ENCODE measurements around the gene NEBL.
A peak's percentile ranks its signal among the peaks of the same experiment; 100 is the strongest.

NEBL gene

DNA sequence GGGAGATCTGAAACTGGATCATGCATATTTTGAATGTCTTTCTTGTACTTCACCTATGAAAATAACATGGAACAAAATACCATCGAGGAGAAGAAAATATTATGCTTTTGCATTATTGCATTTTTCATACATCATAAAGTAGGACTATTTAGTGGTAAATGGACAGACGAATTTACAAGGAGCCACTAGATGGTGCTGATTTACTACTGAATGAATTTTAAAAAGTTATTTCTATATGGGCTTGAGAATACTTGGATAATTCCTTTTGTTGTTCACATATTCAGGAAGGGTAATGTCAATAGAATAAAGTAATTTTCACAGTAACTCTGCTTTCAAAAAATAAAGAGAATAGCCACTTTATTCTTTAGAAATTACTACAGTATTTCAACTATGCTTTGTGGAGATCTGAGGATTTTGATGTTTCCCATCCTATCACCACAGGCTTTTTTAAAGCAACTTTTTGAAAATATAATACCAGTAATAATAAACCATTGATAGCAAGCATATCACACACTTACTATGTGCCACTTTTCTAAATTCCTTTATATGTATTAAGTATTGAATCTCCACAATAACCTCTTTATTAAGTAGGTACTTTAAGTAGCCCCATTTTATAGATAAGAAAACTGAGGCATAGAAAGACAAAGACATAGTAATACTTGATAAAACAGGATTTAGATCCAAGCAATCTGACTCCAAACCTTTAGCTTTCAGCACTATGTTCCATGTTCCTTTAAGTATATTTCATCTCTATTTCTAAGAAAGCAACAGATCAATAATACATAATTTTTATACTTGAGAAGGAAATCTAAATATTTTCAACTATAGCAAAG is 38.6 kb downstream of the NEBL start:
- no peak overlapping the region for H3K4me3 ChIP-seq
- TF ChIP-seq EZH2 (IDR thresholded peaks at IDR 0.05) (no peak), FOXP2 (optimal IDR thresholded peaks at IDR 0.05; ENCODE audit: control extremely low read depth, extremely low read length, insufficient read depth) (no peak), POLR2AphosphoS5 (IDR thresholded peaks at IDR 0.05; ENCODE audit: borderline replicate concordance, low read depth, low read length) (no peak)
- H3K36me3 ChIP-seq (ENCODE audit: insufficient read depth, low read length) = no peaks in the 10 kb centered on the region
- no peak overlapping the region for H3K9ac ChIP-seq (ENCODE audit: insufficient read length)
- no peaks in the 10 kb centered on the region for H3K9me3 ChIP-seq (ENCODE audit: low read depth, low read length)
- DNase-seq (ENCODE audit: low read depth, low spot score) = peak; percentile 16
- no peak overlapping the region for H3K27ac ChIP-seq

DNA sequence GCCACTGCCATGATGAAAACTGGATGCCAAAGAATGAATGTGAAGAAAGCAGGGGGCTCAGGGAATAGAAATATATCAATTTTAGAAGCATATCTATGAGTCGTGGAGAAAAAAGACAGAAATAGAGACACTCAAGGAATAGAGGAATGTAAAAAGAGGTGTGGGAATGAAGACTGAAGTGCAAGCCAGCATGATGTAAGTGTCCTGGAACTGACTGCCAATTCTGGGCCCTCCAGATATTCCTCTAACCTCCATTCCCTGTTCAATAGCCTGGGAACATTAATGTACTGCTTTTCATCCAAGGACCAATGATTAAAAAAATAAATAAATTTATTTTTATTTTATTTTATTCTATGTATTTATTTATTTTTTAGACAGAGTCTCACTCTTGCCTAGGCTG is 40.6 kb downstream of the NEBL start:
- TF ChIP-seq EZH2 (IDR thresholded peaks at IDR 0.05) (no peak), FOXP2 (optimal IDR thresholded peaks at IDR 0.05; ENCODE audit: control extremely low read depth, extremely low read length, insufficient read depth) (no peak), POLR2AphosphoS5 (IDR thresholded peaks at IDR 0.05; ENCODE audit: borderline replicate concordance, low read depth, low read length) (no peak)

DNA sequence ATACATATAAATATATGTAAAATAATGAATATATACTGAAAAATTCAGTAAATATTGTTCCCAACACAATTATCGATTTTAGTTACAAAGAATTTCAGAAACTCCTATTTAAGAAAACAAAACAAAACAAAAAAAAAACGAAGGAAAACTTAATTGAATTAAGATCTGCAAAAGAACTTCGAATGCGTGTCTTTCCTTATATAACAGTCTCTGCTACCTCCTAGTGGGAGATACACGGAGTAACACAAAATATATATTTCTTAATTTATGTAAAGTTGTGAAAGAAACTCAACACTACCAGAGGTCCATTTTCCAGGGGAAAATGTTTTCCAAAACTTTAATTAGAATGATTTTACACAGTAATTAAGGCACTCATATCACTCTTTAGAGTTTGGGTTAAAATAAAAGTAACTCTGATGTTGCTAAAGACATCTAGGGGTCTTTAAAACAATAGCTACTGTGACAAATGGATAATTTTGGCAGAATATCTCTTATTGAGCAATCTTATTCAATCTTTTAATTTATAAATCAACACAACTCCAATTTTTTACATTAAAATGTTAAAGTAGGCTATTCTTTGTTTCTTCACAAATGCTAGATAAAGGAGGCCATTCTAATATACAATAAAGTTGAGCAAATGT is 41.6 kb downstream of the NEBL start:
- Histone ChIP-seq H3K36me3 (ENCODE audit: insufficient read depth, low read length) (no peaks in the 10 kb centered on the region), H3K9ac (ENCODE audit: insufficient read length) (no peak overlapping the region), H3K4me3 (no peak overlapping the region), H3K27ac (no peak overlapping the region), H3K9me3 (ENCODE audit: low read depth, low read length) (no peaks in the 10 kb centered on the region)
- peak; percentile 24 for DNase-seq (ENCODE audit: low read depth, low spot score)
- no peak for TF ChIP-seq EZH2 (IDR thresholded peaks at IDR 0.05)
- no peak for TF ChIP-seq POLR2AphosphoS5 (IDR thresholded peaks at IDR 0.05; ENCODE audit: borderline replicate concordance, low read depth, low read length)
- TF ChIP-seq FOXP2 (optimal IDR thresholded peaks at IDR 0.05; ENCODE audit: control extremely low read depth, extremely low read length, insufficient read depth) = no peak

More for the DNA sequence above, 40.6 kb downstream of the NEBL start:
- no peaks in the 10 kb centered on the region for H3K36me3 ChIP-seq (ENCODE audit: insufficient read depth, low read length)
- no peak for DNase-seq (ENCODE audit: low read depth, low spot score)
- no peak overlapping the region for H3K9ac ChIP-seq (ENCODE audit: insufficient read length)
- no peak overlapping the region for H3K4me3 ChIP-seq
- H3K27ac ChIP-seq = no peak overlapping the region
- H3K9me3 ChIP-seq (ENCODE audit: low read depth, low read length) = no peaks in the 10 kb centered on the region

DNA sequence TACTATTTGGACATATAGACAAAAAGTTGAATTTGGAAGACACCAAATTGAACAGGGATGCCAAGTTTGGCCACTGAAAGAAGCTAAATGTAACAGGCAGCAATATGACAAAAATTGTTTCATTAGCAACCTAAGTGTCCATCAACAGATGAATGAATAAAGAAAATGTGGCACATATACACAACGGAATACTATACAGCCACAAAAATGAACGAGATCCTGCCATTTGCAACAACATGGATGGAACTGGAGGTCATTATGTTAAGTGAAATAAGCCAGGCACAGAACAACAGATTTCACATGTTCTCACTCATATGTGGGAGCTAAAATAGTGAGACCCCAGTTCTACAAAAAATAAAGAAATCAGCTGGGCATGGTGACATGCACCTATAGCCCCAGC is 43.8 kb downstream of the NEBL start:
- H3K27ac ChIP-seq = no peak overlapping the region
- no peaks in the 10 kb centered on the region for H3K9me3 ChIP-seq (ENCODE audit: low read depth, low read length)
- no peak overlapping the region for H3K9ac ChIP-seq (ENCODE audit: insufficient read length)
- H3K4me3 ChIP-seq = no peak overlapping the region
- TF ChIP-seq POLR2AphosphoS5 (IDR thresholded peaks at IDR 0.05; ENCODE audit: borderline replicate concordance, low read depth, low read length) (no peak), EZH2 (IDR thresholded peaks at IDR 0.05) (no peak), FOXP2 (optimal IDR thresholded peaks at IDR 0.05; ENCODE audit: control extremely low read depth, extremely low read length, insufficient read depth) (no peak)
- H3K36me3 ChIP-seq (ENCODE audit: insufficient read depth, low read length) = no peaks in the 10 kb centered on the region
- DNase-seq (ENCODE audit: low read depth, low spot score) = no peak

DNA sequence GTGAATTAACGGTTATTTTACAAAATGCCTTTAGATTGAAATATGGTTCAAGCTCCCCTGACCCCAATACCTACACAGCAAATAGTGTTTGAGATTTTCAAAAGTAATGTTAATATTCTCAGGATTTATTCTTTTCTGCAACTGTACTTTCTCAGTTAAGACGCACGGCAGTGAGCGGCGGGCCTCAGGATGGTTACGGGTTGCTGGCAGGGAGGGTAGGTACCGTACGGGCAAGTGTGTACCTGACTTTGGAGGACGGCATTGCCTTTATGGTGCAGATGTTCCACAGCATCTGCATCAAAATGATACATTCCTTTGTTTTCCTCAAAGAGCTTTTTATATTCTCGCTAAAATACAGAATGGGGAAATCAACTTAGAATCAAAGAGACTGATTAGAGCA is 44.8 kb downstream of the NEBL start:
- Histone ChIP-seq H3K36me3 (ENCODE audit: insufficient read depth, low read length) (no peaks in the 10 kb centered on the region), H3K27ac (no peak overlapping the region), H3K9me3 (ENCODE audit: low read depth, low read length) (no peaks in the 10 kb centered on the region), H3K4me3 (no peak overlapping the region), H3K9ac (ENCODE audit: insufficient read length) (no peak overlapping the region)
- DNase-seq (ENCODE audit: low read depth, low spot score) = no peak
- no peak for TF ChIP-seq FOXP2 (optimal IDR thresholded peaks at IDR 0.05; ENCODE audit: control extremely low read depth, extremely low read length, insufficient read depth)
- TF ChIP-seq EZH2 (IDR thresholded peaks at IDR 0.05) = no peak
- no peak for TF ChIP-seq POLR2AphosphoS5 (IDR thresholded peaks at IDR 0.05; ENCODE audit: borderline replicate concordance, low read depth, low read length)

DNA sequence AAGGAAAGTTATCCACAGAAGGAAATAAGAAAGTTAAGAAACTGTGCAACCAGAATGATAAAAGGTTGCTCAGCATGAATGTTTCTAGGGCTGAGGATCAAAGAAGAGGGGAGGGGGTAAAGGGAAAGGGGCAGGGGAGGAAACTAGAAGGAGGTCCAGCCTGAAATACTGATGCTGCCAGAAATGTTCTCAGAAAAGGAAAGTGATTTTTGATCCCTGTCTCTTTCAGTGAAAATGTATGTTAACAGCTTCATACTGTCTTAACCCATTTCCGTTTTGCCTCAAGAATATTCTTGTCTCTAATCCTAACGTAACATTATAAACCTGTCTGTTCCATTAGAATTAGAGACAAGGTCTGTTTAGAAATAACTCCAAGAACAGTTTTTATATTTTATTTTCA is 49.6 kb downstream of the NEBL start:
- H3K27ac ChIP-seq = no peak overlapping the region
- no peaks in the 10 kb centered on the region for H3K36me3 ChIP-seq (ENCODE audit: insufficient read depth, low read length)
- H3K9me3 ChIP-seq (ENCODE audit: low read depth, low read length) = no peaks in the 10 kb centered on the region
- H3K4me3 ChIP-seq = no peak overlapping the region
- no peak for DNase-seq (ENCODE audit: low read depth, low spot score)
- no peak for TF ChIP-seq EZH2 (IDR thresholded peaks at IDR 0.05)
- H3K9ac ChIP-seq (ENCODE audit: insufficient read length) = no peak overlapping the region

DNA sequence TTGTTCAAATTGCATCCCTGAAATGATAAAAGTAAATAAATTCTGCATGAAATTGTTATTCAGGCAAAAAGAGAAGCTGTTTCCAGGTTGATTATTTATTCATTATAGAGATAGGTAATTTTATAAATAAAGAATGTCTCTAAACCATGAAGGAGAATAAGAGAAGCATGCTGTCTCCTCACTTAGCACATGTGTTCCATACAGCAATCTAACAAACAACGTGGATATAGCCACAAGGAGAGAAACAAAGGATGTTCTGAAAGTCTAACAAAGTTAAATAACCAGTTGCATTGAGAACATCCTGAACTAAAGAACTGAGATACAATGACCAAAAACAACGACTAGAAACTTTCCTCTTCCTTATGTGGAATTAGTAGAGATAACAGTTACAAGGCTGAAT is 50.8 kb downstream of the NEBL start:
- no peaks in the 10 kb centered on the region for H3K9me3 ChIP-seq (ENCODE audit: low read depth, low read length)
- no peak for TF ChIP-seq FOXP2 (optimal IDR thresholded peaks at IDR 0.05; ENCODE audit: control extremely low read depth, extremely low read length, insufficient read depth)
- no peak overlapping the region for H3K4me3 ChIP-seq
- no peak overlapping the region for H3K9ac ChIP-seq (ENCODE audit: insufficient read length)
- DNase-seq (ENCODE audit: low read depth, low spot score) = no peak
- H3K27ac ChIP-seq = no peak overlapping the region
- no peaks in the 10 kb centered on the region for H3K36me3 ChIP-seq (ENCODE audit: insufficient read depth, low read length)

DNA sequence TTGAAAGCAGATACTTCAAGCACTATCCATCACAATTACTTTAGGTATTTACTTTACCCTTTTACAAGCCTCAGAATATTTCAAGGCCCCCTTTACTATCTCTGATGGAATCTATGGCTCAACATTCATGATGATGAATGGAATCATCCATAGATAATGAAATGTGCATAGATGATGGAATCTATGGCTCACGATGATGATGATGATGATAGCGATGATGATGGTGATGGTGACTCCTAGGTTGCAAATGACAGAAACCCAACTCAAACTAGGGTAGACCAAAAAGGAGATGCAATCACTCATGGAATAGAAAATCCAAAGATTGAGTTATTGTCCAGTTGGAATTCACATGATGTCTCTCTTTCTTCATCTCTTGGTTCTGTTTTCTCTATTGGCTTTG is 55.7 kb downstream of the NEBL start:
- H3K9ac ChIP-seq (ENCODE audit: insufficient read length) = no peak overlapping the region
- no peak for DNase-seq (ENCODE audit: low read depth, low spot score)
- no peaks in the 10 kb centered on the region for H3K36me3 ChIP-seq (ENCODE audit: insufficient read depth, low read length)
- no peak overlapping the region for H3K27ac ChIP-seq
- no peaks in the 10 kb centered on the region for H3K9me3 ChIP-seq (ENCODE audit: low read depth, low read length)
- TF ChIP-seq POLR2AphosphoS5 (IDR thresholded peaks at IDR 0.05; ENCODE audit: borderline replicate concordance, low read depth, low read length) (no peak), EZH2 (IDR thresholded peaks at IDR 0.05) (no peak)
- H3K4me3 ChIP-seq = no peak overlapping the region

DNA sequence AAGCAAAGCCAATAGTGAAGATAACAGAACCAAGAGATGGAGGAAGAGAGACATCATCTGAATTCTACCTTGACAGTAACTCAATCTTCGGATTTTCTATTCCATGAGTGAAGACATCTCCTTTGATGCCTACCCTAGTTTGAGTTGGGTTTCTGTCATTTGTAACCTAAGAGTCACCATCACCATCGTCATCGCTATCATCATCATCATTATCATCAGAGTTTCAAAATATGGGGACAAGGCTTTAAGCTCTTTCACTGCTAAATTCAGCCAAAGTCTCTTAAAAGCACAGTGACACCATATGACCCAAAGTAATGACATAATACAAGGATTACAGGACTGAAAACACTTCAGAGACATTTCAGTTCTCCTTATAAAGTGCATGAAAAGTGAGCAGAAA is 57.2 kb downstream of the NEBL start:
- DNase-seq (ENCODE audit: low read depth, low spot score) = no peak
- Histone ChIP-seq H3K36me3 (ENCODE audit: insufficient read depth, low read length) (no peaks in the 10 kb centered on the region), H3K9ac (ENCODE audit: insufficient read length) (no peak overlapping the region), H3K4me3 (no peak overlapping the region), H3K9me3 (ENCODE audit: low read depth, low read length) (no peaks in the 10 kb centered on the region), H3K27ac (no peak overlapping the region)
- TF ChIP-seq FOXP2 (optimal IDR thresholded peaks at IDR 0.05; ENCODE audit: control extremely low read depth, extremely low read length, insufficient read depth) = no peak
- TF ChIP-seq POLR2AphosphoS5 (IDR thresholded peaks at IDR 0.05; ENCODE audit: borderline replicate concordance, low read depth, low read length) = no peak
- TF ChIP-seq EZH2 (IDR thresholded peaks at IDR 0.05) = no peak
